Trophoblast cell (in vitro differentiated cells and primary cell): Measurements from ENCODE around the gene NEMP1.

Experiments
- DNase-seq, 2 donors: peaks; one replicate each; pipeline ENCODE4 v3.0.0-alpha.2; 2016
- H2AFZ ChIP-seq: 2 replicates; pipeline ENCODE4 v1.6.1; 2013; ENCODE audit warnings: low read length, moderate library complexity, mild to moderate bottlenecking; ENCODE audit not compliant: insufficient read depth, poor library complexity
- H2AK5ac ChIP-seq: 2 replicates; pipeline ENCODE4 v1.6.1; 2013; ENCODE audit warnings: mild to moderate bottlenecking, low read length
- H2BK120ac ChIP-seq: 2 replicates; pipeline ENCODE4 v1.6.1; 2013; ENCODE audit warnings: low read length, mild to moderate bottlenecking, moderate library complexity; ENCODE audit not compliant: insufficient read depth, poor library complexity
- H2BK12ac ChIP-seq: 2 replicates; pipeline ENCODE4 v1.6.1; 2013; ENCODE audit warnings: mild to moderate bottlenecking, low read length, moderate library complexity
- H2BK5ac ChIP-seq: 2 replicates; pipeline ENCODE4 v1.6.1; 2013; ENCODE audit warnings: low read length, low read depth, moderate library complexity, mild to moderate bottlenecking; ENCODE audit not compliant: poor library complexity
- H3K14ac ChIP-seq: 2 replicates; pipeline ENCODE4 v1.6.1; 2013; ENCODE audit warnings: mild to moderate bottlenecking, low read length
- H3K18ac ChIP-seq: 2 replicates; pipeline ENCODE4 v1.6.1; 2013; ENCODE audit warnings: mild to moderate bottlenecking, low read length
- H3K23ac ChIP-seq: 2 replicates; pipeline ENCODE4 v1.6.1; 2013; ENCODE audit warnings: low read length
- H3K27ac ChIP-seq: 2 replicates; pipeline ENCODE4 v1.5.1; 2013; ENCODE audit warnings: low read depth, mild to moderate bottlenecking, inconsistent platforms, low read length, moderate library complexity
- H3K27me3 ChIP-seq: 2 replicates; pipeline ENCODE4 v1.6.1; 2013; ENCODE audit warnings: inconsistent platforms, mild to moderate bottlenecking, low read length, moderate library complexity; ENCODE audit not compliant: insufficient read depth
- H3K36me3 ChIP-seq, 2 experiments: 1 replicate in 1 of 2; 2 replicates in 1 of 2; pipeline ENCODE4 v1.6.1; 2013; ENCODE audit warnings: low read length in 2 of 2, mild to moderate bottlenecking in 2 of 2, moderate library complexity in 1 of 2; ENCODE audit not compliant: insufficient read depth in 2 of 2, control insufficient read depth in 1 of 2
- H3K4ac ChIP-seq: 2 replicates; pipeline ENCODE4 v1.6.1; 2013; ENCODE audit warnings: low read depth, mild to moderate bottlenecking, low read length, moderate library complexity
- H3K4me1 ChIP-seq, 2 experiments: 1 replicate in 1 of 2; 2 replicates in 1 of 2; pipeline ENCODE4 v1.6.1; 2013; ENCODE audit warnings: low read length in 2 of 2, mild to moderate bottlenecking in 2 of 2, moderate library complexity in 1 of 2; ENCODE audit not compliant: insufficient read depth in 2 of 2, control insufficient read depth in 1 of 2
- H3K4me2 ChIP-seq: 2 replicates; pipeline ENCODE4 v1.6.1; 2013; ENCODE audit warnings: inconsistent platforms, mild to moderate bottlenecking, low read length, moderate library complexity
- H3K4me3 ChIP-seq: 2 replicates; pipeline ENCODE4 v1.5.1; 2013; ENCODE audit warnings: mild to moderate bottlenecking, low read depth, low read length, inconsistent platforms
- H3K79me1 ChIP-seq: one replicate; pipeline ENCODE4 v1.6.1; 2013; ENCODE audit warnings: low read length
- H3K79me2 ChIP-seq: 2 replicates; pipeline ENCODE4 v1.6.1; 2013; ENCODE audit warnings: low read length, mild to moderate bottlenecking; ENCODE audit not compliant: control insufficient read depth, insufficient read depth, poor library complexity
- H3K9ac ChIP-seq: 2 replicates; pipeline ENCODE4 v1.6.1; 2013; ENCODE audit warnings: mild to moderate bottlenecking, low read length
- H3K9me3 ChIP-seq: 2 replicates; pipeline ENCODE4 v1.6.1; 2013; ENCODE audit warnings: low read depth, mild to moderate bottlenecking, control low read depth, inconsistent platforms, low read length; ENCODE audit not compliant: insufficient read depth
- H4K12ac ChIP-seq: 2 replicates; pipeline ENCODE4 v1.6.1; 2013; ENCODE audit warnings: low read depth, mild to moderate bottlenecking, low read length, moderate library complexity
- H4K8ac ChIP-seq: 2 replicates; pipeline ENCODE4 v1.6.1; 2013; ENCODE audit warnings: low read depth, mild to moderate bottlenecking, low read length, moderate library complexity
- H4K91ac ChIP-seq: one replicate; pipeline ENCODE4 v1.6.1; 2013; ENCODE audit warnings: low read depth, mild to moderate bottlenecking, low read length, moderate library complexity
- WGBS: extraction: QIAGEN DNeasy Blood & Tissue Kit; methylation state at CpG from one replicate; pipeline ENCODE4 v1.1.7; 2013; ENCODE audit warnings: missing lambda C conversion rate; ENCODE audit not compliant: insufficient read length, insufficient coverage; ENCODE audit errors: extremely low coverage; 5-methylcytosine and 5-hydroxymethylcytosine counted together

The NEMP1 gene

GRCh38 chr12:57066245-57066644, 12.3 kb downstream of the NEMP1 start:
- WGBS, result no CpG with 5 or more reads among the region's 2 CpGs

GRCh38 chr12:57063991-57064685, 14.5 kb downstream of the NEMP1 start:
- Histone ChIP-seq H4K91ac (no peak overlapping the region), H4K8ac (no peak overlapping the region), H3K23ac (no peak overlapping the region), H3K27ac (no peak overlapping the region), H3K14ac (no peak overlapping the region), H2BK120ac (no peak overlapping the region), H3K4ac (no peak overlapping the region), H3K18ac (no peak overlapping the region), H3K79me1 (no peaks in the 10 kb centered on the region), H2AK5ac (no peak overlapping the region), H3K4me1 (no peaks in the 10 kb centered on the region), H3K9me3 (no peaks in the 10 kb centered on the region), H3K4me2 (no peak overlapping the region), H2BK5ac (no peak overlapping the region), H2BK12ac (no peak overlapping the region), H3K79me2 (no peaks in the 10 kb centered on the region), H3K4me3 (no peak overlapping the region), H3K27me3 (no peaks in the 10 kb centered on the region), H3K9ac (no peak overlapping the region), H2AFZ (no peak overlapping the region), H4K12ac (no peak overlapping the region), H3K36me3 (peaks cover 13 to 18% of the 10 kb centered on the region in 2 experiments)
- WGBS, result no CpG with 5 or more reads among the region's 5 CpGs
- DNase-seq, result no peak

More at GRCh38 chr12:57066245-57066644, 12.3 kb downstream of the NEMP1 start:
- H2BK120ac ChIP-seq, result no peak overlapping the region
- no peak overlapping the region for H3K14ac ChIP-seq
- no peak overlapping the region for H3K18ac ChIP-seq
- DNase-seq, result no peak
- no peaks in the 10 kb centered on the region for H3K79me2 ChIP-seq
- no peak overlapping the region for H3K9ac ChIP-seq
- H3K79me1 ChIP-seq, result no peaks in the 10 kb centered on the region
- no peak overlapping the region for H4K91ac ChIP-seq
- no peak overlapping the region for H3K23ac ChIP-seq
- no peak overlapping the region for H3K4me3 ChIP-seq
- no peak overlapping the region for H3K4me2 ChIP-seq
- no peaks in the 10 kb centered on the region for H3K9me3 ChIP-seq
- no peak overlapping the region for H3K27ac ChIP-seq
- H3K36me3 ChIP-seq, result peaks cover 13 to 16% of the 10 kb centered on the region in 2 experiments
- no peaks in the 10 kb centered on the region for H3K27me3 ChIP-seq
- no peak overlapping the region for H2AFZ ChIP-seq
- H4K8ac ChIP-seq, result no peak overlapping the region
- H3K4me1 ChIP-seq, result no peaks in the 10 kb centered on the region
- H2AK5ac ChIP-seq, result no peak overlapping the region
- H2BK5ac ChIP-seq, result no peak overlapping the region
- H3K4ac ChIP-seq, result no peak overlapping the region
- no peak overlapping the region for H2BK12ac ChIP-seq
- no peak overlapping the region for H4K12ac ChIP-seq

- no peak overlapping the region for H4K12ac ChIP-seq
- H3K4me3 ChIP-seq, result no peak overlapping the region
- no peak overlapping the region for H2BK120ac ChIP-seq
- no peak overlapping the region for H3K9ac ChIP-seq
- WGBS, result no CpG with 5 or more reads among the region's 1 CpG
- H3K14ac ChIP-seq, result no peak overlapping the region
- H4K8ac ChIP-seq, result no peak overlapping the region
- no peaks in the 10 kb centered on the region for H3K9me3 ChIP-seq
- H3K27me3 ChIP-seq, result no peaks in the 10 kb centered on the region
- no peak overlapping the region for H3K4me2 ChIP-seq
- H2AK5ac ChIP-seq, result no peak overlapping the region
- no peaks in the 10 kb centered on the region for H3K79me1 ChIP-seq
- no peak overlapping the region for H3K4ac ChIP-seq
- no peak overlapping the region for H2BK5ac ChIP-seq
- H3K36me3 ChIP-seq, result peaks cover 10 to 26% of the 10 kb centered on the region in 2 experiments
- DNase-seq, result no peak
- H3K18ac ChIP-seq, result no peak overlapping the region
- no peak overlapping the region for H3K27ac ChIP-seq
- H3K23ac ChIP-seq, result no peak overlapping the region
- H3K4me1 ChIP-seq, result no peaks in the 10 kb centered on the region
- no peak overlapping the region for H2BK12ac ChIP-seq
- no peak overlapping the region for H2AFZ ChIP-seq
- H3K79me2 ChIP-seq, result no peaks in the 10 kb centered on the region
- H4K91ac ChIP-seq, result no peak overlapping the region
Observed at GRCh38 chr12:57058454-57058853, 20.1 kb downstream of the NEMP1 start.

GRCh38 chr12:57057067-57057751, 21.4 kb downstream of the NEMP1 start:
- H2BK5ac ChIP-seq, result no peak overlapping the region
- no peaks in the 10 kb centered on the region for H3K27me3 ChIP-seq
- H3K4me1 ChIP-seq, result no peaks in the 10 kb centered on the region
- H3K79me2 ChIP-seq, result no peaks in the 10 kb centered on the region
- no peaks in the 10 kb centered on the region for H3K9me3 ChIP-seq
- DNase-seq, result no peak
- no peak overlapping the region for H3K4me3 ChIP-seq
- peaks cover 10 to 20% of the 10 kb centered on the region in 2 experiments for H3K36me3 ChIP-seq
- no peak overlapping the region for H2BK120ac ChIP-seq
- no peak overlapping the region for H2BK12ac ChIP-seq
- H3K27ac ChIP-seq, result no peak overlapping the region
- no peak overlapping the region for H3K4me2 ChIP-seq
- H2AK5ac ChIP-seq, result no peak overlapping the region
- WGBS, result no CpG with 5 or more reads among the region's 6 CpGs
- no peak overlapping the region for H4K8ac ChIP-seq
- no peak overlapping the region for H4K12ac ChIP-seq
- H3K4ac ChIP-seq, result no peak overlapping the region
- H3K18ac ChIP-seq, result no peak overlapping the region
- H2AFZ ChIP-seq, result no peak overlapping the region
- no peak overlapping the region for H3K9ac ChIP-seq
- H3K79me1 ChIP-seq, result no peaks in the 10 kb centered on the region
- H3K14ac ChIP-seq, result no peak overlapping the region
- no peak overlapping the region for H4K91ac ChIP-seq
- no peak overlapping the region for H3K23ac ChIP-seq
